WTC11 (cell line): ENCODE data around the gene CEMIP. TPM values are rescaled to one million over a fixed set of nuclear protein-coding genes. Genes with fewer than 3 reads are reported as not detected.

ENCODE experiments used
- ATAC-seq: fragments of 200-7000 bp; cut with Tn5 transposase; 2 replicates; pipeline ENCODE4 v1.10.0; 2021; ENCODE audit warnings: mild to moderate bottlenecking, moderate library complexity
- CTCF ChIA-PET: fragments of 300-600 bp; sonication (Branson Sonifier 250); formaldehyde crosslinking; loops from one replicate; lab custom pipeline; 2021; ENCODE audit warnings: antibody characterized with exemption; lab: Charles Lee
- POLR2A ChIA-PET: fragments of 350-600 bp; sonication (Branson Sonifier 250); formaldehyde crosslinking; loops from one replicate; lab custom pipeline; 2021; ENCODE audit warnings: antibody characterized with exemption; lab: Charles Lee
- DNase-seq: peaks from one replicate; pipeline ENCODE4 v3.0.0; 2021; ENCODE audit warnings: low spot score
- H3K27ac Mint-ChIP-seq: 2 replicates; pipeline ENCODE4 v1.8.0; 2021; ENCODE audit warnings: mixed read lengths
- H3K27me3 Mint-ChIP-seq: 2 replicates; pipeline ENCODE4 v1.8.0; 2021; ENCODE audit warnings: low read depth, mild to moderate bottlenecking, moderate library complexity, mixed read lengths
- H3K36me3 Mint-ChIP-seq: 2 replicates; pipeline ENCODE4 v1.8.0; 2021; ENCODE audit warnings: mixed read lengths
- H3K4me1 Mint-ChIP-seq: 2 replicates; pipeline ENCODE4 v1.8.0; 2022; ENCODE audit warnings: mixed read lengths
- H3K4me3 Mint-ChIP-seq: 2 replicates; pipeline ENCODE4 v1.8.0; 2021; ENCODE audit warnings: mild to moderate bottlenecking, moderate library complexity, mixed read lengths
- H3K9me3 Mint-ChIP-seq: 2 replicates; pipeline ENCODE4 v1.8.0; 2021; ENCODE audit warnings: mixed read lengths
- ETV6 ChIP-seq: sonication (generic); formaldehyde crosslinking; IDR thresholded peaks from 2 replicates; pipeline ENCODE4 v1.8.1; 2022; ENCODE audit warnings: mild to moderate bottlenecking, missing genetic modification reagents
- FOXP1 ChIP-seq: sonication (generic); formaldehyde crosslinking; IDR thresholded peaks from 2 replicates; pipeline ENCODE4 v1.8.0; 2022; ENCODE audit warnings: missing genetic modification reagents, mild to moderate bottlenecking, moderate library complexity, borderline replicate concordance
- RELA ChIP-seq: sonication (generic); formaldehyde crosslinking; IDR thresholded peaks from 2 replicates; pipeline ENCODE4 v1.8.1; 2022; ENCODE audit warnings: missing genetic modification reagents, mild to moderate bottlenecking, borderline replicate concordance
- SOX15 ChIP-seq: fragments of 250-450 bp; sonication (Bioruptor Pico); IDR thresholded peaks from 2 replicates; pipeline ENCODE4 v1.9.0; 2021; ENCODE audit warnings: mild to moderate bottlenecking
- TP53 ChIP-seq: sonication (generic); formaldehyde crosslinking; IDR thresholded peaks from 2 replicates; pipeline ENCODE4 v1.8.1; 2023; ENCODE audit warnings: mild to moderate bottlenecking, missing genetic modification reagents
- ZBTB21 ChIP-seq: sonication (generic); formaldehyde crosslinking; IDR thresholded peaks from 2 replicates; pipeline ENCODE4 v1.8.1; 2023; ENCODE audit warnings: mild to moderate bottlenecking, missing genetic modification reagents, borderline replicate concordance
- total RNA-seq: library from RNA; stranded (reverse); gene quantifications from 3 replicates; pipeline ENCODE4 v1.2.3, GENCODE V29; 2021
- TF ChIP-seq, protein P1 (sequence below): sonication (generic); formaldehyde crosslinking; IDR thresholded peaks from 2 replicates; pipeline ENCODE4 v1.8.0; 2022; ENCODE audit warnings: missing genetic modification reagents
- TF ChIP-seq, protein P2 (sequence below): sonication (generic); formaldehyde crosslinking; IDR thresholded peaks from 2 replicates; pipeline ENCODE4 v1.8.1; 2023; ENCODE audit warnings: mild to moderate bottlenecking, missing genetic modification reagents, moderate library complexity
- TF ChIP-seq, protein P3 (sequence below): sonication (generic); formaldehyde crosslinking; IDR thresholded peaks from 2 replicates; pipeline ENCODE4 v1.8.1; 2023; ENCODE audit warnings: mild to moderate bottlenecking, missing genetic modification reagents, moderate library complexity
- TF ChIP-seq, protein P4 (sequence below): sonication (generic); formaldehyde crosslinking; IDR thresholded peaks from 2 replicates; pipeline ENCODE4 v1.8.1; 2022; ENCODE audit warnings: low read depth, mild to moderate bottlenecking, moderate library complexity, missing genetic modification reagents, borderline replicate concordance
- TF ChIP-seq, protein P5 (sequence below): fragments of 200-600 bp; IDR thresholded peaks from 2 replicates; pipeline ENCODE4 v1.8.0; 2022; ENCODE audit warnings: antibody characterized with exemption
- TF ChIP-seq, protein P6 (sequence below): fragments of 250-450 bp; sonication (Bioruptor Pico); IDR thresholded peaks from 2 replicates; pipeline ENCODE4 v2.1.2; 2022; ENCODE audit warnings: mild to moderate bottlenecking, moderate library complexity
- TF ChIP-seq, protein P7 (sequence below): fragments of 250-450 bp; sonication (Bioruptor Pico); IDR thresholded peaks from 2 replicates; pipeline ENCODE4 v1.9.0; 2021; ENCODE audit warnings: mild to moderate bottlenecking, borderline replicate concordance

The CEMIP gene
- total RNA-seq, 1 experiment from 2014 or later, result 0.87 TPM

DNA sequence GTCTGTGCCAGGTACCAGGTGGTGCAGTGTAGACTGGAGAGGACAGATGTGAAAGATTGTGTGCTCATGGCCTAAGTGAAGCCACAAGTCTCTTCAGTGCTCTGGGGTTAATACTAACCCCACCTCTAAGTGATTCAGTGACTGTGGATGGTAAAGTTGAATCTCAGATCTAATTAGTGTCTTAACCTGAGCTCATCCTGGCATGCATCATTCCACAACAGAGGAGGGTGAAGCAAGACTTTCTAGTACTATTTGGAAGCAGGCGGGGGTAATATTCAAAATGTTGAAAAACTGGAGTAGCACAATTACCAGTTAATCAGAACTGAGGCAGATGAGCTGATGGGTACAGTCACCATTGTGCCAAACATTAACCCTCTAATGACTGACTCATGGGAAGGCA, 213.3 kb downstream of the CEMIP start:
- no peaks in the 10 kb centered on the region; the same call in 1 of the 2 replicates for H3K27me3 Mint-ChIP-seq
- DNase-seq, result no peak
- CTCF ChIA-PET, result interaction anchor here (1.6 to 3.4 kb wide), 2 partner anchors 163 to 274 kb away, joined by 3 to 18 read pairs; no protein-coding TSS in a partner anchor
- no peak overlapping the region for H3K27ac Mint-ChIP-seq
- H3K4me1 Mint-ChIP-seq, result peaks cover 26% of the 10 kb centered on the region
- no peaks in the 10 kb centered on the region for H3K9me3 Mint-ChIP-seq
- POLR2A ChIA-PET, result no interaction called here
- TF ChIP-seq TP53 (CRISPR knock-in tag) (no peak), FOXP1 (CRISPR knock-in tag) (no peak), ZBTB21 (CRISPR knock-in tag) (no peak), RELA (CRISPR knock-in tag) (no peak)
- TF ChIP-seq, protein P1, sequence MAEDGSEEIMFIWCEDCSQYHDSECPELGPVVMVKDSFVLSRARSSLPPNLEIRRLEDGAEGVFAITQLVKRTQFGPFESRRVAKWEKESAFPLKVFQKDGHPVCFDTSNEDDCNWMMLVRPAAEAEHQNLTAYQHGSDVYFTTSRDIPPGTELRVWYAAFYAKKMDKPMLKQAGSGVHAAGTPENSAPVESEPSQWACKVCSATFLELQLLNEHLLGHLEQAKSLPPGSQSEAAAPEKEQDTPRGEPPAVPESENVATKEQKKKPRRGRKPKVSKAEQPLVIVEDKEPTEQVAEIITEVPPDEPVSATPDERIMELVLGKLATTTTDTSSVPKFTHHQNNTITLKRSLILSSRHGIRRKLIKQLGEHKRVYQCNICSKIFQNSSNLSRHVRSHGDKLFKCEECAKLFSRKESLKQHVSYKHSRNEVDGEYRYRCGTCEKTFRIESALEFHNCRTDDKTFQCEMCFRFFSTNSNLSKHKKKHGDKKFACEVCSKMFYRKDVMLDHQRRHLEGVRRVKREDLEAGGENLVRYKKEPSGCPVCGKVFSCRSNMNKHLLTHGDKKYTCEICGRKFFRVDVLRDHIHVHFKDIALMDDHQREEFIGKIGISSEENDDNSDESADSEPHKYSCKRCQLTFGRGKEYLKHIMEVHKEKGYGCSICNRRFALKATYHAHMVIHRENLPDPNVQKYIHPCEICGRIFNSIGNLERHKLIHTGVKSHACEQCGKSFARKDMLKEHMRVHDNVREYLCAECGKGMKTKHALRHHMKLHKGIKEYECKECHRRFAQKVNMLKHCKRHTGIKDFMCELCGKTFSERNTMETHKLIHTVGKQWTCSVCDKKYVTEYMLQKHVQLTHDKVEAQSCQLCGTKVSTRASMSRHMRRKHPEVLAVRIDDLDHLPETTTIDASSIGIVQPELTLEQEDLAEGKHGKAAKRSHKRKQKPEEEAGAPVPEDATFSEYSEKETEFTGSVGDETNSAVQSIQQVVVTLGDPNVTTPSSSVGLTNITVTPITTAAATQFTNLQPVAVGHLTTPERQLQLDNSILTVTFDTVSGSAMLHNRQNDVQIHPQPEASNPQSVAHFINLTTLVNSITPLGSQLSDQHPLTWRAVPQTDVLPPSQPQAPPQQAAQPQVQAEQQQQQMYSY (CRISPR knock-in tag), result no peak
- TF ChIP-seq, protein P2, sequence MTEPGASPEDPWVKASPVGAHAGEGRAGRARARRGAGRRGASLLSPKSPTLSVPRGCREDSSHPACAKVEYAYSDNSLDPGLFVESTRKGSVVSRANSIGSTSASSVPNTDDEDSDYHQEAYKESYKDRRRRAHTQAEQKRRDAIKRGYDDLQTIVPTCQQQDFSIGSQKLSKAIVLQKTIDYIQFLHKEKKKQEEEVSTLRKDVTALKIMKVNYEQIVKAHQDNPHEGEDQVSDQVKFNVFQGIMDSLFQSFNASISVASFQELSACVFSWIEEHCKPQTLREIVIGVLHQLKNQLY (CRISPR knock-in tag), result no peak
- TF ChIP-seq, protein P3, sequence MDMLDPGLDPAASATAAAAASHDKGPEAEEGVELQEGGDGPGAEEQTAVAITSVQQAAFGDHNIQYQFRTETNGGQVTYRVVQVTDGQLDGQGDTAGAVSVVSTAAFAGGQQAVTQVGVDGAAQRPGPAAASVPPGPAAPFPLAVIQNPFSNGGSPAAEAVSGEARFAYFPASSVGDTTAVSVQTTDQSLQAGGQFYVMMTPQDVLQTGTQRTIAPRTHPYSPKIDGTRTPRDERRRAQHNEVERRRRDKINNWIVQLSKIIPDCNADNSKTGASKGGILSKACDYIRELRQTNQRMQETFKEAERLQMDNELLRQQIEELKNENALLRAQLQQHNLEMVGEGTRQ (CRISPR knock-in tag), result no peak
- ATAC-seq, result no peak
- H3K36me3 Mint-ChIP-seq, result no peaks in the 10 kb centered on the region
- H3K4me3 Mint-ChIP-seq, result no peak overlapping the region

DNA sequence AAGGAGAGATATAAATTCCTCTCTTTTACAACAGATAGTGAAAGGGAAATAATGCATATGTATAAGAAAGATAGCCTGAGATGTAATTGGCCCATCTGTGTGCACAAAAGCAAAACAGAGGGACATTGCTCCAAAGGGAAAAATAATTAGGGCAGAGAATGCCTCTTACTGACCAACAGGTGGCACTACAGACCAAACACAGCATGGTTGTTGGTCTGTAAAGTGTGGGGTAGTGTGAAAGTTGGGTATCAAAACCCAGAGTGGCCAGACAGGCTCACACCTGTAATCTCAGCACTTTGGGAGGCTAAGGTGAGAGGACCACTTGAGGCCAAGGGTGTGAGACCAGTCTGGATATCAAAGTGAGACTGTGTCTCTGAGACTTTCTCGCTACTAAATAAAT, 217.1 kb downstream of the CEMIP start:
- no peaks in the 10 kb centered on the region for H3K36me3 Mint-ChIP-seq
- no peaks in the 10 kb centered on the region for H3K9me3 Mint-ChIP-seq
- POLR2A ChIA-PET, result no interaction called here
- no peak overlapping the region for H3K4me3 Mint-ChIP-seq
- TF ChIP-seq, protein P4, sequence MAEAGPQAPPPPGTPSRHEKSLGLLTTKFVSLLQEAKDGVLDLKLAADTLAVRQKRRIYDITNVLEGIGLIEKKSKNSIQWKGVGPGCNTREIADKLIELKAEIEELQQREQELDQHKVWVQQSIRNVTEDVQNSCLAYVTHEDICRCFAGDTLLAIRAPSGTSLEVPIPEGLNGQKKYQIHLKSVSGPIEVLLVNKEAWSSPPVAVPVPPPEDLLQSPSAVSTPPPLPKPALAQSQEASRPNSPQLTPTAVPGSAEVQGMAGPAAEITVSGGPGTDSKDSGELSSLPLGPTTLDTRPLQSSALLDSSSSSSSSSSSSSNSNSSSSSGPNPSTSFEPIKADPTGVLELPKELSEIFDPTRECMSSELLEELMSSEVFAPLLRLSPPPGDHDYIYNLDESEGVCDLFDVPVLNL (CRISPR knock-in tag), result no peak
- TF ChIP-seq, protein P5, sequence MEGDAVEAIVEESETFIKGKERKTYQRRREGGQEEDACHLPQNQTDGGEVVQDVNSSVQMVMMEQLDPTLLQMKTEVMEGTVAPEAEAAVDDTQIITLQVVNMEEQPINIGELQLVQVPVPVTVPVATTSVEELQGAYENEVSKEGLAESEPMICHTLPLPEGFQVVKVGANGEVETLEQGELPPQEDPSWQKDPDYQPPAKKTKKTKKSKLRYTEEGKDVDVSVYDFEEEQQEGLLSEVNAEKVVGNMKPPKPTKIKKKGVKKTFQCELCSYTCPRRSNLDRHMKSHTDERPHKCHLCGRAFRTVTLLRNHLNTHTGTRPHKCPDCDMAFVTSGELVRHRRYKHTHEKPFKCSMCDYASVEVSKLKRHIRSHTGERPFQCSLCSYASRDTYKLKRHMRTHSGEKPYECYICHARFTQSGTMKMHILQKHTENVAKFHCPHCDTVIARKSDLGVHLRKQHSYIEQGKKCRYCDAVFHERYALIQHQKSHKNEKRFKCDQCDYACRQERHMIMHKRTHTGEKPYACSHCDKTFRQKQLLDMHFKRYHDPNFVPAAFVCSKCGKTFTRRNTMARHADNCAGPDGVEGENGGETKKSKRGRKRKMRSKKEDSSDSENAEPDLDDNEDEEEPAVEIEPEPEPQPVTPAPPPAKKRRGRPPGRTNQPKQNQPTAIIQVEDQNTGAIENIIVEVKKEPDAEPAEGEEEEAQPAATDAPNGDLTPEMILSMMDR, result peak; percentile 46
- ATAC-seq, result peak; percentile 35
- CTCF ChIA-PET, result interaction anchor here (0.7 to 6.2 kb wide), 3 partner anchors 116 to 270 kb away, joined by 3 to 35 read pairs (median 5); no protein-coding TSS in a partner anchor
- peaks cover 8% of the 10 kb centered on the region for H3K27me3 Mint-ChIP-seq
- H3K4me1 Mint-ChIP-seq, result peaks cover 14% of the 10 kb centered on the region
- no peak overlapping the region for H3K27ac Mint-ChIP-seq
- DNase-seq, result no peak

DNA sequence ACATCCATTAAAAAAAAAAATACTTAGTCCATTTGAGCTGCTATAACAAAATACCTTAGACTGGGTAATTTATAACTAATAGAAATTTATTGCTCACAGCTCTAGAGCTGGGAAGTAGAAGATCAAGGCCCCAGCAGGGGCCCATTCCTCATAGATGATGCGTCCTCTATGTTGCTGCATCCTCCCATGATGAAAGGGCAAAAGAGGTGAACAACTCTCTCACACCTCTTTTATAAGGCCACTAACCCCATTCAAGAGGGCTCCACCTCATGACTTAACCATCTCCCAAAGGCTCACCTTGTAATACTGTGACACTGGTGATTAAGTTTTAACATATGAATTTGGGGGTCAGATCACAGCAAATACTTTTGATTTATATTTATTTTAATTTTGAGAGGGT, 218.5 kb downstream of the CEMIP start:
- peaks cover 10% of the 10 kb centered on the region for H3K27me3 Mint-ChIP-seq
- ChIA-PET POLR2A (no interaction called here), CTCF (interaction anchor here (1.2 to 6.2 kb wide), 2 partner anchors 15 to 269 kb away, joined by 3 to 35 read pairs; no protein-coding TSS in a partner anchor)
- H3K36me3 Mint-ChIP-seq, result no peaks in the 10 kb centered on the region
- ATAC-seq (no peak), DNase-seq (no peak)
- H3K4me3 Mint-ChIP-seq, result no peak overlapping the region
- peaks cover 10% of the 10 kb centered on the region for H3K4me1 Mint-ChIP-seq
- no peak overlapping the region; the same call in 1 of the 2 replicates for H3K27ac Mint-ChIP-seq
- H3K9me3 Mint-ChIP-seq, result no peaks in the 10 kb centered on the region
- TF ChIP-seq, protein P6, sequence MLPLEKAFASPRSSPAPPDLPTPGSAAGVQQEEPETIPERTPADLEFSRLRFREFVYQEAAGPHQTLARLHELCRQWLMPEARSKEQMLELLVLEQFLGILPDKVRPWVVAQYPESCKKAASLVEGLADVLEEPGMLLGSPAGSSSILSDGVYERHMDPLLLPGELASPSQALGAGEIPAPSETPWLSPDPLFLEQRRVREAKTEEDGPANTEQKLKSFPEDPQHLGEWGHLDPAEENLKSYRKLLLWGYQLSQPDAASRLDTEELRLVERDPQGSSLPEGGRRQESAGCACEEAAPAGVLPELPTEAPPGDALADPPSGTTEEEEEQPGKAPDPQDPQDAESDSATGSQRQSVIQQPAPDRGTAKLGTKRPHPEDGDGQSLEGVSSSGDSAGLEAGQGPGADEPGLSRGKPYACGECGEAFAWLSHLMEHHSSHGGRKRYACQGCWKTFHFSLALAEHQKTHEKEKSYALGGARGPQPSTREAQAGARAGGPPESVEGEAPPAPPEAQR (CRISPR knock-in tag), result no peak
- TF ChIP-seq, protein P7, sequence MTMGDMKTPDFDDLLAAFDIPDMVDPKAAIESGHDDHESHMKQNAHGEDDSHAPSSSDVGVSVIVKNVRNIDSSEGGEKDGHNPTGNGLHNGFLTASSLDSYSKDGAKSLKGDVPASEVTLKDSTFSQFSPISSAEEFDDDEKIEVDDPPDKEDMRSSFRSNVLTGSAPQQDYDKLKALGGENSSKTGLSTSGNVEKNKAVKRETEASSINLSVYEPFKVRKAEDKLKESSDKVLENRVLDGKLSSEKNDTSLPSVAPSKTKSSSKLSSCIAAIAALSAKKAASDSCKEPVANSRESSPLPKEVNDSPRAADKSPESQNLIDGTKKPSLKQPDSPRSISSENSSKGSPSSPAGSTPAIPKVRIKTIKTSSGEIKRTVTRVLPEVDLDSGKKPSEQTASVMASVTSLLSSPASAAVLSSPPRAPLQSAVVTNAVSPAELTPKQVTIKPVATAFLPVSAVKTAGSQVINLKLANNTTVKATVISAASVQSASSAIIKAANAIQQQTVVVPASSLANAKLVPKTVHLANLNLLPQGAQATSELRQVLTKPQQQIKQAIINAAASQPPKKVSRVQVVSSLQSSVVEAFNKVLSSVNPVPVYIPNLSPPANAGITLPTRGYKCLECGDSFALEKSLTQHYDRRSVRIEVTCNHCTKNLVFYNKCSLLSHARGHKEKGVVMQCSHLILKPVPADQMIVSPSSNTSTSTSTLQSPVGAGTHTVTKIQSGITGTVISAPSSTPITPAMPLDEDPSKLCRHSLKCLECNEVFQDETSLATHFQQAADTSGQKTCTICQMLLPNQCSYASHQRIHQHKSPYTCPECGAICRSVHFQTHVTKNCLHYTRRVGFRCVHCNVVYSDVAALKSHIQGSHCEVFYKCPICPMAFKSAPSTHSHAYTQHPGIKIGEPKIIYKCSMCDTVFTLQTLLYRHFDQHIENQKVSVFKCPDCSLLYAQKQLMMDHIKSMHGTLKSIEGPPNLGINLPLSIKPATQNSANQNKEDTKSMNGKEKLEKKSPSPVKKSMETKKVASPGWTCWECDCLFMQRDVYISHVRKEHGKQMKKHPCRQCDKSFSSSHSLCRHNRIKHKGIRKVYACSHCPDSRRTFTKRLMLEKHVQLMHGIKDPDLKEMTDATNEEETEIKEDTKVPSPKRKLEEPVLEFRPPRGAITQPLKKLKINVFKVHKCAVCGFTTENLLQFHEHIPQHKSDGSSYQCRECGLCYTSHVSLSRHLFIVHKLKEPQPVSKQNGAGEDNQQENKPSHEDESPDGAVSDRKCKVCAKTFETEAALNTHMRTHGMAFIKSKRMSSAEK (CRISPR knock-in tag), result no peak
- TF ChIP-seq ETV6 (CRISPR knock-in tag) (no peak), SOX15 (CRISPR knock-in tag) (no peak)
